ENCODE data around the gene BCAS3.

The BCAS3 gene

DNA sequence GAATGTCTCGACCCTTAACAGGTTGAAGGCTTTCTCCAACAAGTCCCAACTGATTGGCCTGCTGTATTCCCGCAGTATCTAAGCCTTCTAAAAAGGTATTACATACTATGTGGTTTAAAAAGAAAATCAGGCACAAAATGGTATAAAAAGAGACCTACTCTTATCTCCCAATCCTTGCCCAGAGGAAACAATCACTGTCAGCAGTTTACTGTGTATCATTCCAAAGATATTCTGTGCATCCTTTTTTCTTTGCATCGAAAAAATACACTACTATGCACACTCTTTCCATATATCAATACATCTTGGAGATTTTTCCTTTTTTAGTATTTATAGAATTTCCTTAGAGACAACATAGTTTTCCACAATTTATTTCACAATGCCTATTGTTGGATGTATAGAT lies 603.2 kb downstream of the BCAS3 start:
- no peak for DNase-seq

- no peak for DNase-seq
Observed at GRCh38 chr17:61282377-61282776, 604.7 kb downstream of the BCAS3 start.

DNA sequence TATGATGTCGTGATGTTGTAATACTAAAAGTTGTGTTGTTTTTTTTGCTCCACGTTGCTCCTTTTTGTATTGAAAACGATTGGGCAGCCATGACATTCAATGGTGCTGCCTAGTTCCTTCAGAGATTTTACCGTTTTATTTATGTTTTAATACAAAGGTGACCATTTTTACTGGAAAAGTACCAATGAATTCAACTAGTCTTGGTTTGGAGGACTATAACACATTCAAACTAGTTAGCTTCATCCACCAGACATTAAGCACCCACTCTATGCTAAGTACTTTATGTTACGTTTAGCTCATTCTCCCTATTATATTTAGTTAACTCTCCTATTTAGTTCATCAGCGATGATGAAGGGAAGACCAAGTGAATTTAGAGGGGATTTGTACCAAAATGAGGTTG lies 605.4 kb downstream of the BCAS3 start:
- DNase-seq = no peak

GRCh38 chr17:61284174-61284573 lies 606.5 kb downstream of the BCAS3 start:
- DNase-seq = no peak

DNA sequence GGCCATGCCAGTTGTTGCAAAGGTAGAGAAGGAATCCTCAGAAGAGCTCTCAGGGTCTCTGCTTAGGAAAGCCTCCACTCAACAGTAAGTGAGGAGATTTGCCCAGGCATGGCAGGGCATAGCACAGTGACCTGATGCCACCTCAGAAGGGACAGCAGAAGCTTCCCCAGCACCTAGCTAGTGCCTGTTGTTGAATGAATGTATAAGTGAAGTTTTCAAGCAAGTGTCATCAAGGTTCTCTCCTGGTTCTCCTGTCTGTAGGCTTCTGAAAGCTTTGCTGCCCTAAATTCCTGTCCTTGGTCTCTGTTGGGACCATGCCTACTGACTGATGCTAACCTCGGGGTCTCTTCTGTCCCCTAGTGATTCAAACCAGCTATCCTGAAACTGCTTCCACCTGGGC lies 607.1 kb downstream of the BCAS3 start:
- no peak for DNase-seq

DNA sequence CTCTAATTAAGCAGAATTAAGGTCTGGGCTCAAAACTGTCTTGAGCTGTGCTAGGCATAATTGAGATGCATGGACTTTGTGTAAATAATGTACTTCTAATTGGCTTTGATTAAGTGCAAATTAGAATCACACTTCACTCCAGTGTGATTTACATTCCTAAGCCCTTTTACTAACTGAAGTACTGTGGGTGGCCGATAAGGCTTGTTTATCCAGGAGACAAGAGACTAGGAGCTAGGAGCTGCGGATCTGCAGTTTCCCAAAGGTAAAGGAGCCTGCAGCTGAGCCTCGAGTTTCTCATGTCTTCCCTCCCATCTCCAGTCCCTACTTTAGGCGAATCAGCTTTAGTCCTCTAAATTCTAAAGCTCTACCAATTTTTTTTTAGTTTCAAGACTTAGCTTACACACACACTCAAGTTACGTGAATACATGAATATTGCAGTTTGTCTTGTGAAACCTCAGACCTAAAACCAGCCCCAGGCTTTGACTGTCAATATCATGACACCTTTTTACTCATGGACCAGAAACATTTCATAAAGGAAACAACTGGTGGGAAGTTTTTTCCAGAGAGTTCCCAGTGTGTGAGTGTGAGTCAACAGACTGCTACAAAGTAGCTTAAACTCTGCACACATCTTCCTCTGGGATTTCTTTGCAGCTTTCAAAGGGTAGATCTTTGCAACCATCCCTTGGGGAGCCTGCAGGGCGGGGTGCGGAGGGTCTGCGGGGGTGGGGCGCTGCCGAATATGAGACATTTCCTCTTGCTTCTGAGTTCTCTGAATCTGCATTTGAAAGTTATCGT lies 608.1 kb downstream of the BCAS3 start:
- no peak for DNase-seq

DNA sequence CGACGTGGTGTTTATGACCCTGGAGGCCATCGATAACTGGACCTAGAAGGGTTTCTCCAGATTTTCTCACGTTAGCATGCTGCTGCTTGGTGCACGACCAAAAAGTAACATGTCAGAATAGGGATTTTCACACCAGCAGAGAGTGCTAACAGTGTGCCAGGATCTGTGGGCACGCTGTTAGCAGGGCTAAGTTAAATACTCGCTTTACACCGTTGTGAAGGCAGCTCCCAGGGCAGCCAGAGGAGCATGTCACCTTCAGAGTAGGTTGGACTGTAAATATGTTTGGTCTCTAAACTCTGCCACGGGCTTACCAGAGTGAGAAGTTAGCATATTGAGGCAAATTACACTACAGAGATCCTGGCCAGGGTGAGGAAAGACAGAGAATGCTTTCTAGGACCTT lies 608.8 kb downstream of the BCAS3 start:
- DNase-seq = no peak

DNA sequence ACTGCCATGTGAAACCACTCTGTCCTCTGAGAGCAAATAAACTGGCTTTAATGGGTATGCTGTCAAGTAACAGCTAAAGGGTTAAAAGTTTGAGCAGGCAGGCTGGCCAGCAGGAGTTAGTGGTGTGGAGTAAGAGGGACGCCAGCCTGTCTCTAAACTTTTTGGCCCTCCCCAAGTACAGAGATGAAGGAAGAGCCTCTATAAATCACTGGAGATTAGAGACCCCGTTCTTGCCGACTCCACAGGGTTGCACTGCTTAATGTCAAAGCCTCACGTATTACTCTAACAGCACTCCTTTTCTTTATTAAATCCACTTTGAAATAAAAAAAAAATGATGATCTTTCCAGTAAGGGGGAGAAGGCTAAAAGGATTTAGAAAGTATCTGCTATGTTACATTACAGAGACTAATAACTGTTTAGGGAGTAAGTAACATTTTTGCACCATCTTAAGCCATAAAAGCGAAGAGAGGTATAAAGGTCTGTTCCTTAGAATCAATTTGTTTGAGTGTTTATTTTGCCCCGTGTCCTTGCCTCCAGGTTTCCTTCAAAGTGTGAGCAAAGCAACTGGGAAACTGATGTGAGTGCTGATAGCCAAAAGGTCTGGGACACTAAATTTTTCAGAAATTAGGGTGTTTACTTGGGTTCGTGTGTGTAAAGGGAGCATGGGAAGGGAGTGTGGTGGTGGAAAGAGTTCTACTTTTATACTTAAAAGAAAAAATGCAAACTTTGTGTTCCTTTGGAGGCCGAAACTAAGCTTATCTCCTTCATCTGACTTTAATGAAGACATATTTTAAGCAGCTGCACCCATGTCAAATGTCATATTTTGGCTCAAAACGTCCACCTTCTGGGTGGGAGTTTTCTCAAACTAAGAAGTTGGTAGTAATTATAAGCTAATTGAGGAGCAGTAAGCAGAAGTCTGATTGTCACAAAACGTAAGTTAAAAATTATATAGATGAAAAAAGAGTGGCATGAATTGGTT lies 612.0 kb downstream of the BCAS3 start:
- no peak for DNase-seq

DNA sequence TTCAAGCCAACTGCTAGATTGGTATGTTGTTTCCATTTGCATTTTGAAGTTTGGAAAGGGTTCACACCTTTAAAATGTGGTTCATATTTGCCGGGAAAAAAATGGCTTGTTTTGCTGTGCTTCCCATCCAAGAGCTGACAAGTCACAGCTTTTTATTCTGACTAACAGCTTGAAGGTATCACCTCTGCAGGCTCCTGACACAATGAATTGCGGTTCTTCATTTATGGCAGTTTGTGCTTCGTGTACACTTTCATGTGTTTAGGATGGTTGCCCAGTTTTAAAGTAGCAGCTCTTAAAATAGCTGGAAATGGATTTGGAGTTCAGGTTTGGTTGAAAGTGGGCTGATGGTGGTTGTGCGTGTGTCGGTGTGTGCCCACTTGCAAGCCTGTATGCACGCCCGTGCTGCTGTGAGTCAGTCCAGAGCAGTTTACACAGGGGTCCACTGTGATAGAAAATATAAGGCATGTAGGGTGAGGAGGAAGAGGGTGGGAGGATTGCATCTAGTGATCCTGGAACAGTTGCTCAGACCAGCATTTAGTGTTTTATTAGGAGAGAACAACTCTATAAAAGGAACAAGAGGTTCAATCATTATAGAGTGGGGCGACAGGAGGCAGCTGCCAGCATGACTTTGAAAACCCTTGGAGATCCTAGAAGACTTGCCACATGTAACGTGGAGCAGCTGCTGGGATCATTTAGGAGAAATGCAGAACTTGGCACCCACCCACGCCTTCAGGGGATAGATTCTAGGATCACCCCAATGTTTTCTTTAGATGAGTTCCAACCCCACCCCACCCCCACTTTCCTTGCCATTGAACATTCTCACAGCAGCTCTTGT lies 614.0 kb downstream of the BCAS3 start:
- DNase-seq = no peak

DNA sequence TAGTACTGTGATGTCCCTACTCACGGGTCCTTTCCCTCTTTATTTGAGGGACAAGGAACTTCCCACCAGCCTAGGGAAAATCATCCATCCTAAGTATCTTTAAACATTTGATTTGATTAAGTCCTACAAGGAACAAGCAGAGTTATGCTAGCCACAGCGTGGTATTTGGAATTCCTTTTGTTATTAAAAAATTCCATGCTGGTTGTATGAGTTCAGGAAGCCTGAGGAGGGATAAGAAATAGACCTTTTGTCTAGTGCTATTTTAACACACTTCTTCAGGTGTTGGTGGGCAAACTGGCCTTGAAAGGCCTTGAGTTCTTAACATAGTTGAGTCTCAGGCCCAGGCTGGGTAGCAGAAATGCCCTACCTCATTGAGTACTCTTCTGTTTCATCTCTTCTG lies 616.6 kb downstream of the BCAS3 start:
- DNase-seq = no peak

DNA sequence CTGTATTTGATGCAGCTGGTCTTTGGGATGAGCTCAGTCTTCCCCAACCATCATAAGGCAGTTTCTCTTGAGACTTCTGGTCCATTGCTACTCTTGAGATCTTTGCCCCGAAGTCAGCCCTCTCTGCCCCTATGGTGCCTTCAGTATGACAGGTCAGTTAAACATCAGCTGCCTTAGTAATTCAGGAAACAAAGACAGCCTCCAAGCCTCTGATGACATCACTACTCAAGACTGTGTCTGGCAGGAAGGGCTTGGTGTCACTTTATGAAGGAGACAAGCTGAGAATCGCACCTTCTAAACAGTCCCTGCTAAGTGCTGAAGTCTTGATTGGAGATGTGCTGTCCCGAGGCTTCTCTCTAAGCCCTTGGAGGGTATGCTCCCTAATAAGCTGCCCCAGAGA lies 617.1 kb downstream of the BCAS3 start:
- DNase-seq = no peak

DNA sequence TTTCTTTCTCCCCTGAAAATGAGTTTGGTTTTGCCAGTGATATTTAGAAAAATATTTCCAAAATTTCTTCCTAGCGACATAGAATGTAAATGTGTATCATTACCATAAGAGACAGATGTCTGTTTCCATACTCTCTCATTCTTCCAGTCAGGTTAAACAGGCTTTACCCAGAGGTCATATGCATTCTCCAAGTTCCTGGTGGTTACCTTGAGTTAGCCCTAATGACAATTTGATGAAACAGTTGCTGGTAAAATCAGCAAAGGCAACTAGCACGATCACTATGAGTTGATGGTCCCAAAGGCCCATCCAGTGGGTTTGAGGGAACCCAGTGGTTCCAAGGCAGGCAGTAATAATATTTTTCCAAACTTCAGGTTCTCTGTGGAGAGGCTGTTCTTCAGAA lies 618.4 kb downstream of the BCAS3 start:
- no peak for DNase-seq

DNA sequence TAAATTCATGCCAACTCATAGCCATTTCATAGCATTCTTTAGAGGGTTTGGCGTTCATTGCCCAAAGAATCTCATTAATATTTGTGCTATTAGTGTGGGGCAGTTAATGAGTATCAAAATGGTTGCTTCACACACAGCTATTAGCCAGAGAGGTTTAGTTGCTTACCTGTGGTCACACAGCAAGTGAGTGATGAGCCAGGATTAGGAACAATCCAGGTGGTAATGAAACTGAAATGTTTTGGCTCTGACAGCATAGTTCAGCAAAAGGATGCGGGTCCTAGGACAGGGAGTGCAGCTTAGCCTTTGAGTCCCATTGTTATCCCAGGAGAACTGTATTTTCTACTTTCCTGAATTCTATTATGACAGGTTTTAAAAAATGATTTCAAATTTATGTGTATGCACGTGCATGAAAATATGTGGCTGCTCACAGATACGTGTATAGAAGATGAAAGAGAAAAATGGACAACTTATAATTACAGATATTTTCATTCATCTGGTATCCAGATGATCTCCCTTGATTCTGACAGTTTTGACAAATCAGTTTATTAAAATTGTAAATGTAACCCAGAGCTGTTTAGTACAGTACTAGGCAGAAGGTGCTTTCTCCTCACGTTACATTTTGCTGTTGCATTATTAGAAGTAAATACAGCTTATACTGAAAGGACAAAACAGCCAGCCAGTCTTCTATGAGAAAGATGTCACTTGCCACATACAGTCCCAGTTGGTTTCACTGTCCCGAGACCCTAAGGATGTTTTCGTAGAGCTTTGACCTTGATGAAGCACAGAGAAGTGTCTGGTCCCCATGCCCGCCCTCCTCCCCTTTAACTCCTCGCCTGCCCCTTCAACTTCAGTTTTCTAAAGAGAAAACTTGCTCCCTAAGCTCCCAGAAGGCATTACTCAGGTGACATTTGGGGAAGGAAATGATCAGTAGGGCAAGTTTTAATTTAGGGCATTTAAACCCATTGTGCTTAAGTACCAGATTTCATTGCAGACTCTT lies 622.2 kb downstream of the BCAS3 start:
- no peak for DNase-seq

- no peak for DNase-seq
Observed at GRCh38 chr17:61302953-61303816, 625.5 kb downstream of the BCAS3 start.

- DNase-seq = no peak
Observed at GRCh38 chr17:61303817-61304096, 626.1 kb downstream of the BCAS3 start.

DNA sequence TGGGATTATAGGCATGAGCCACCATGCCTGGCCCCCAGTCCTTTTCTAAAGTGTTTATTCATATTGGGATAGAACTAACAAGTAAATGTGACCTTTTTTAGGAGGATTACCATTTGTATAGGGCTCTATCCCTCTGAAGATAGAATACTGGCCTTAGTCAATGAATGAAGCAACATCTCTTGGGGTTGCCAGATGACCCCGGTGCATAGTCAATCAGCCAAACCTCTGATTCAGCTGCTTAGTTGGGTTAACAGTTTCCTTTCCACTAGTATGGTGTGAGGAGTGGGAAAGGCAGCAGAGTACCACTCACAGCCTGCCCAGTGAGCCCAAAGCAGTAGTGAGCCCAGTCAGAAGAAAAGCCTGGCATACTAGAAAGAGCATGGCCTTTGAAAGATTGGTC lies 627.4 kb downstream of the BCAS3 start:
- no peak for DNase-seq

GRCh38 chr17:61306003-61306402 lies 628.4 kb downstream of the BCAS3 start:
- DNase-seq = no peak

GRCh38 chr17:61307905-61308886 lies 630.5 kb downstream of the BCAS3 start:
- DNase-seq = no peak

DNA sequence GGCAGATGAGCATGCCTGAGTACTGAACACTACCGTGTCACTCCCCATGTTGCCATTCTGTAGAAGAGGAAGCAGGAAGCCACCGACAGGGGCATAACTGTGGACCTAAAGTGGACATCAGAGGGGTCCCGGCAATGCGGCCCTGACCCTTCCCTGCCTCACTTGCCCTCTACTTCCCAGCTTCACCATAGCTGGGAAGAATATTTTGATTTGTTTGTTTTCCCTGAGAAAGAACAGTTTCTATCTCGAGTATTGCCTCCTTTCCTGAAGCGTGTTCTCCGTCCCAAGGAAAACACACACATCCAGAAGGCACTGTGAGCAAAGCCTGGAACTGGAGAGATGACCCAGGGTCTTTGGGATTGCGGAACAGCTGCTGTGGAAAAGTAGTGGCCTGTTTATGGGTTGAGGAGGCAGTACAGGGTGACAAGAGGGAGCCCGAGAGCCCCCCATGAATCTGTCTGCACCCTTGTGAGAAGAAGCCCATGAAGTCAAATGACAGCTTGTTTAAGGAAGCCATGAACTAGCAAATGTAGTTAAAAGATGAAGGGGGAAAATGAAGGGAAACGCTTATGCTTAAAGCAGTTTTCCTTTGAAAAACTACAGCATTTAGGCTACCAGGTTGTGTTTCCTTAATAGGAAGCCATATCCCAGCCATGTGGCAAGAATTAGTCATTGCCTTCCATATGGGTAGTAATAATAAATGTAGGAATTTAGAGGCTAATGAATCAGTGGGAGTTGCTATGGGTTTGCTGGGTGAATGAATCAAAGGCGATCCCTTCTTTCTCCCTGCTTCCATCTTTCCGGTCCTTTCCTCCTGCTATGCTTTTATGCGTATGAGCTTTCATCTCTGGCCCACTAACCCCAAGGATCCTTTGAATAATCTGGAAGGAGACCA lies 632.0 kb downstream of the BCAS3 start:
- no peak for DNase-seq

All from NCI-H1417 treated with DMSO at 0.1 percent for 48 hours (cell line).